Measurements from ENCODE around the gene ATP9B.

- TF ChIP-seq YY1 (tag by site-specific recombination; IDR thresholded peaks at IDR 0.05) (no peak), CTCF (tag by site-specific recombination; IDR thresholded peaks at IDR 0.05) (no peak), ZNF560 (tag by site-specific recombination; IDR thresholded peaks at IDR 0.05; ENCODE audit: borderline replicate concordance) (no peak), ZNF274 (IDR thresholded peaks at IDR 0.05; ENCODE audit: low read length) (no peak), ZNF274 (tag by site-specific recombination; IDR thresholded peaks at IDR 0.05; ENCODE audit: borderline replicate concordance) (no peak), ZNF776 (tag by site-specific recombination; IDR thresholded peaks at IDR 0.05; ENCODE audit: borderline replicate concordance) (no peak), KLF9 (tag by site-specific recombination; IDR thresholded peaks at IDR 0.05; ENCODE audit: low read depth) (no peak), SP3 (tag by site-specific recombination; IDR thresholded peaks at IDR 0.05) (no peak), ZNF23 (tag by site-specific recombination; IDR thresholded peaks at IDR 0.05; ENCODE audit: borderline replicate concordance) (no peak), ZNF341 (tag by site-specific recombination; IDR thresholded peaks at IDR 0.05; ENCODE audit: low read depth) (no peak), ZBTB1 (tag by site-specific recombination; IDR thresholded peaks at IDR 0.05) (no peak), ZEB2 (tag by site-specific recombination; IDR thresholded peaks at IDR 0.05) (no peak)
These were observed 276.8 kb downstream of the ATP9B start for GRCh38 chr18:79345981-79346380.

Measured in HEK293 (cell line).